Peyer's patch (tissue), 4 donors: ENCODE results near the gene FAM229A. TPM values are rescaled to one million over a fixed set of nuclear protein-coding genes. Genes with fewer than 3 reads are reported as not detected.

Experiments
- DNase-seq, 3 donors: peaks; one replicate each; pipeline ENCODE4 v3.0.0-alpha.2; 2017 to 2019
- H3K27ac ChIP-seq, 4 donors: fragments of 200-600 bp; sonication (generic); one replicate each; pipeline ENCODE4 v1.5.1; 2016 to 2019
- H3K27me3 ChIP-seq, 2 donors: fragments of 200-600 bp; sonication (generic); one replicate each; pipeline ENCODE4 v1.5.1; 2019
- H3K36me3 ChIP-seq, 3 donors: fragments of 200-600 bp; sonication (generic); one replicate each; pipeline ENCODE4 v1.5.1; 2016 to 2019
- H3K4me1 ChIP-seq, 4 donors: fragments of 200-600 bp; sonication (generic); one replicate each; pipeline ENCODE4 v1.5.1; 2016 to 2019
- H3K4me3 ChIP-seq, 4 donors: fragments of 200-600 bp; sonication (generic); 1 replicate in 3 of 4; 2 replicates in 1 of 4; pipeline ENCODE4 v1.5.1; 2016 to 2019; ENCODE audit warnings: mild to moderate bottlenecking in 1 of 4
- H3K9me3 ChIP-seq, 4 donors: fragments of 200-600 bp; sonication (generic); one replicate each; pipeline ENCODE4 v1.5.1; 2016 to 2019; ENCODE audit warnings: mild to moderate bottlenecking in 1 of 4
- CTCF ChIP-seq, 6 experiments: fragments of 450-650 bp in 4 of 6; fragments of 200-600 bp in 2 of 6; sonication (generic) in 1 of 6; IDR thresholded peaks; one replicate each; pipeline ENCODE4 v1.5.1; 2017 to 2019; ENCODE audit warnings: antibody characterized with exemption in 6 of 6, mild to moderate bottlenecking in 3 of 6, moderate library complexity in 1 of 6
- POLR2A ChIP-seq, 2 donors: fragments of 450-650 bp; IDR thresholded peaks; one replicate each; pipeline ENCODE4 v1.5.1; 2017; ENCODE audit warnings: antibody characterized with exemption in 2 of 2, mild to moderate bottlenecking in 2 of 2, moderate library complexity in 2 of 2
- total RNA-seq, 4 donors: library from RNA; depleted of rRNA; stranded (reverse); fragments of >200 nt; gene quantifications; one replicate each; pipeline ENCODE4 v1.1.0, GENCODE V29; 2016

The FAM229A gene, protein sequence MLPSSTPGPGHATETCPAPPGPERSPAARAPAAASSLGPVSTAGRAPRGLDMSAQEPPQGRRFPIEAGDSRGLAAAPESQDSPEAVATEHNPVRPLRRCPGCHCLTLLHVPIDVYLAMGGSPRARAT
- 10 to 100 TPM; 15.7 to 44.5 (median 25.6) TPM for total RNA-seq

- Histone ChIP-seq H3K4me1 (peaks cover 0 to 18% (median 5%) of the 10 kb centered on the region in 4 donors), H3K27me3 (no peaks in the 10 kb centered on the region), H3K36me3 (peaks cover 0 to 39% (median 0%) of the 10 kb centered on the region in 3 donors), H3K4me3 (peak within 1 kb of the TSS; percentile 19 to 54 (median 46)), H3K27ac (peak within 1 kb of the TSS in 1 of 4 donors; percentile 56), H3K9me3 (no peaks in the 10 kb centered on the region)
- peak in 1 of 3 donors; percentile 32 for DNase-seq
- no peak for TF ChIP-seq POLR2A (IDR thresholded peaks at IDR 0.05)
- no peak for TF ChIP-seq CTCF (IDR thresholded peaks at IDR 0.05)
Measured at GRCh38 chr1:32362474-32363313, at the start of gene FAM229A, which contains the start of gene TSSK3. Gene FAM229A (minus strand): TSS chr1:32362485. CDS start chr1:32362091, 394 bp downstream. Gene TSSK3 (plus strand): TSS chr1:32362539. CDS start chr1:32362702, 163 bp downstream.

DNA sequence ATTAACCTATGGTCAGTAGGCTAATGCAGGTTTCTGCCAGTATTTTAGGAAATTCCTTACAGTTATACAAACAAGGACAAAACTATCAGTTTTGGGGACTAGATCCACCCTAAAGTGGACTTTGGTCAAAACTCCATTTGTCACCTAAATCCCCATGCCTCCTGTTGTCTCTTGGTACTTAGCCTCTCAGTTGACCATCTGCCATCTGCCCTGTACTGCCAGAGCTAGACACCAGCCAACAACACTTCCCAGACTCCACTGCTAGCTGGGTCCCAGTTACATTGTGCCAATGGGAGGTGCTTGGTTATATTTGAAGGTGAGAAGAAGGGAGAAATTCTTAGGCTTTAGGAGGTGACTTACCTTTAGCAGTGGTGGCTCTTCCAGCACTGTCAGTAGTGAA lies 49.0 kb upstream of the FAM229A start:
- H3K9me3 ChIP-seq: peaks cover 0 to 10% (median 0%) of the 10 kb centered on the region in 4 donors
- DNase-seq: no peak
- no peaks in the 10 kb centered on the region for H3K27me3 ChIP-seq

GRCh38 chr1:32406629-32407111 lies 44.4 kb upstream of the FAM229A start:
- TF ChIP-seq POLR2A (IDR thresholded peaks at IDR 0.05): no peak
- TF ChIP-seq CTCF (IDR thresholded peaks at IDR 0.05): no peak
- Histone ChIP-seq H3K9me3 (no peaks in the 10 kb centered on the region), H3K27me3 (no peaks in the 10 kb centered on the region), H3K4me3 (no peak overlapping the region), H3K4me1 (no peaks in the 10 kb centered on the region), H3K36me3 (no peaks in the 10 kb centered on the region), H3K27ac (no peak overlapping the region)
- DNase-seq: no peak

More for the DNA sequence above, 49.0 kb upstream of the FAM229A start:
- no peak overlapping the region for H3K27ac ChIP-seq
- H3K4me1 ChIP-seq: no peaks in the 10 kb centered on the region
- no peak overlapping the region for H3K4me3 ChIP-seq
- TF ChIP-seq POLR2A (IDR thresholded peaks at IDR 0.05): no peak
- no peaks in the 10 kb centered on the region for H3K36me3 ChIP-seq

DNA sequence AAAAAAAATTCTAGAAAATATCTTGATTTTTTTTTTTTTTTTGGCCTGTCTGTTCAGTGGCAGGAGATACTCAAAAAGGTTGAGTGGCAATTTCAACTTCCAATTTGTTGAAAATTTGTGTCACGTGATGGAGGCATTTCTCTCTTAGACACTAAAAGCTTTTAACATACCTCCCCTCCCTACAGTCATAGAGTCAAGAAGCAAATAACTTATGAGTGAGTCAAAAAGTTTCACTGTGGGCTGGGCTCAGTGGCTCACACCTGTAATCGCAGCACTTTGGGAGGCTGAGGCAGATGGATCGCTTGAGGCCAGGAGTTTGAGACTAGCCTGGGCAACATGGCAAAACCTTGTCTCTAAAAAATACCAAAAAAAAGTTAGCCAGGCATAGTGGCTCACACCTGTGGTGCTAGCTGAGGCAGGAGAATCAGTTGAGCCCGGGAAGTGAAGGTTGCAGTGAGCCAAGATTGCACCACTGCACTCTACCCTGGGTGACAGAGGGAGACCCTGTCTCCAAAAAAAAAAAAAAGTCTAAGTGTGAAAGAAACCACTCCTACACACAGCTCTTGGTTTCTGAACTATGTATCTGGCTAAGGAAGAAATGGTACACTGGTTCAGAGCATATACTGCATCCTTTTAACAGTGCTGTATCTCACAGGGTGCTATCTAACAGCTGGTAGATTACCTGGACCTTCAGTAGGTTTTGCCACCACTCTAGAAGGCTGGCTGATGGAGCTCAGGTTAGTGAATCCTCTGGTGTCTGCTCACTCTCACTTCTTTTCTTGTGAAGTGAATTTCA lies 43.6 kb upstream of the FAM229A start:
- no peaks in the 10 kb centered on the region for H3K9me3 ChIP-seq
- TF ChIP-seq CTCF (IDR thresholded peaks at IDR 0.05) (no peak), POLR2A (IDR thresholded peaks at IDR 0.05) (no peak)
- no peak for DNase-seq
- no peaks in the 10 kb centered on the region for H3K36me3 ChIP-seq
- H3K4me1 ChIP-seq: peaks cover 0 to 4% (median 2%) of the 10 kb centered on the region in 4 donors
- no peaks in the 10 kb centered on the region for H3K27me3 ChIP-seq
- no peak overlapping the region for H3K4me3 ChIP-seq
- H3K27ac ChIP-seq: no peak overlapping the region

DNA sequence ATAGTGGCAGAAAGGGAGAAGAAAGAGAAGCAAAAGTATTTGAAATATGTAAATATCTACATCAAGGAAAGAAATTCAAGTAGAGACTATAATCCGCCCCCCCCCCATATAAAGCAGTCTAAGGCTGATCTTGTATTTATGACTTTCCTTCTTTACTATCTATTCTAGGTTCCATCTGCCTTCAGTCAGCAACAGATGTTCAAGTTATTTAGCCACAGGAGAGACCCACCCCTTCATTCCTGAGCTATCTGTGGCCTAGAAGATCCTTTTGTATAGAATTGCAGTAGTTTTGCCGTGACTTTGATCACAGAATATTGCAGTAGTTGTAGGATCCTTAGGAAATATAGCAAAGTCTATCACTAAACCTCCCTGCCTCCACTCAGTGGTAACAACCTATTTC lies 42.7 kb upstream of the FAM229A start:
- H3K27me3 ChIP-seq: no peaks in the 10 kb centered on the region
- DNase-seq: no peak
- H3K9me3 ChIP-seq: no peaks in the 10 kb centered on the region
- no peaks in the 10 kb centered on the region for H3K36me3 ChIP-seq
- TF ChIP-seq POLR2A (IDR thresholded peaks at IDR 0.05) (no peak), CTCF (IDR thresholded peaks at IDR 0.05) (no peak)
- no peak overlapping the region for H3K27ac ChIP-seq
- peaks cover 0 to 6% (median 2%) of the 10 kb centered on the region in 4 donors for H3K4me1 ChIP-seq
- H3K4me3 ChIP-seq: no peak overlapping the region
